ENCODE data around the gene RYR1.

RYR1 gene

GRCh38 chr19:38616265-38616664 lies 182.8 kb downstream of the RYR1 start:
- Histone ChIP-seq H3K9me3 (ENCODE audit: insufficient read depth, low read length) (no peaks in the 10 kb centered on the region), H4K20me1 (ENCODE audit: low read depth, low read length) (no peaks in the 10 kb centered on the region), H3K27ac (ENCODE audit: low read depth, low read length) (peak overlapping the region; percentile 93), H3F3A (ENCODE audit: insufficient read depth) (peaks cover 11% of the 10 kb centered on the region), H3K9me2 (replicated peaks; ENCODE audit: insufficient read depth, low read length) (no peaks in the 10 kb centered on the region), H3K4me2 (ENCODE audit: low read depth, low read length, poor library complexity, severe bottlenecking) (peak overlapping the region; percentile 92), H3K79me2 (ENCODE audit: insufficient read depth, low read length) (peaks cover 42% of the 10 kb centered on the region), H3K36me3 (ENCODE audit: low read length) (peaks cover under 1% of the 10 kb centered on the region; the same call in 1 of the 2 replicates), H3K9ac (ENCODE audit: low read length) (peak overlapping the region; percentile 94), H3K27me3 (ENCODE audit: low read length) (no peaks in the 10 kb centered on the region), H3K4me3 (ENCODE audit: insufficient read depth, low read length, poor library complexity, severe bottlenecking) (peak overlapping the region; percentile 60), H2AFZ (ENCODE audit: low read depth, low read length, severe bottlenecking) (no peak overlapping the region)
- TF ChIP-seq EZH2phosphoT487 (conservative IDR thresholded peaks at IDR 0.05; ENCODE audit: low read length): no peak
- no peak for TF ChIP-seq CTCF (IDR thresholded peaks at IDR 0.05; ENCODE audit: insufficient read depth, low read length, poor library complexity, severe bottlenecking)

- Histone ChIP-seq H3K36me3 (ENCODE audit: low read length) (peaks cover 8% of the 10 kb centered on the region; the same call in 1 of the 2 replicates), H3K4me2 (ENCODE audit: low read depth, low read length, poor library complexity, severe bottlenecking) (peak overlapping the region; percentile 92), H3K9ac (ENCODE audit: low read length) (peak overlapping the region; percentile 94), H3K27me3 (ENCODE audit: low read length) (no peaks in the 10 kb centered on the region), H3K27ac (ENCODE audit: low read depth, low read length) (peak overlapping the region; percentile 93), H3K9me2 (replicated peaks; ENCODE audit: insufficient read depth, low read length) (no peaks in the 10 kb centered on the region), H3K79me2 (ENCODE audit: insufficient read depth, low read length) (peaks cover 46% of the 10 kb centered on the region), H3K9me3 (ENCODE audit: insufficient read depth, low read length) (no peaks in the 10 kb centered on the region), H3K4me3 (ENCODE audit: insufficient read depth, low read length, poor library complexity, severe bottlenecking) (peak overlapping the region; percentile 60), H2AFZ (ENCODE audit: low read depth, low read length, severe bottlenecking) (peak overlapping the region; percentile 5), H3F3A (ENCODE audit: insufficient read depth) (peaks cover 11% of the 10 kb centered on the region), H4K20me1 (ENCODE audit: low read depth, low read length) (no peaks in the 10 kb centered on the region)
- TF ChIP-seq EZH2phosphoT487 (conservative IDR thresholded peaks at IDR 0.05; ENCODE audit: low read length) (no peak), CTCF (IDR thresholded peaks at IDR 0.05; ENCODE audit: insufficient read depth, low read length, poor library complexity, severe bottlenecking) (no peak)
These were observed 183.8 kb downstream of the RYR1 start for GRCh38 chr19:38617283-38617763.

- Histone ChIP-seq H3K4me2 (ENCODE audit: low read depth, low read length, poor library complexity, severe bottlenecking) (peak within 1 kb of the TSS; percentile 92), H3K9me2 (replicated peaks; ENCODE audit: insufficient read depth, low read length) (no peaks in the 10 kb centered on the region), H3F3A (ENCODE audit: insufficient read depth) (peaks cover 11% of the 10 kb centered on the region), H3K4me3 (ENCODE audit: insufficient read depth, low read length, poor library complexity, severe bottlenecking) (peak within 1 kb of the TSS; percentile 60), H4K20me1 (ENCODE audit: low read depth, low read length) (no peaks in the 10 kb centered on the region), H3K79me2 (ENCODE audit: insufficient read depth, low read length) (peaks cover 46% of the 10 kb centered on the region), H2AFZ (ENCODE audit: low read depth, low read length, severe bottlenecking) (peak within 1 kb of the TSS; percentile 21), H3K27ac (ENCODE audit: low read depth, low read length) (peak within 1 kb of the TSS; percentile 93), H3K36me3 (ENCODE audit: low read length) (peaks cover 8% of the 10 kb centered on the region; the same call in 1 of the 2 replicates), H3K9me3 (ENCODE audit: insufficient read depth, low read length) (no peaks in the 10 kb centered on the region), H3K9ac (ENCODE audit: low read length) (peak within 1 kb of the TSS; percentile 94), H3K27me3 (ENCODE audit: low read length) (no peaks in the 10 kb centered on the region)
- no peak for TF ChIP-seq EZH2phosphoT487 (conservative IDR thresholded peaks at IDR 0.05; ENCODE audit: low read length)
- TF ChIP-seq CTCF (IDR thresholded peaks at IDR 0.05; ENCODE audit: insufficient read depth, low read length, poor library complexity, severe bottlenecking): no peak
These were observed 184.5 kb downstream of the RYR1 start, which contains the start of gene MAP4K1 for GRCh38 chr19:38617764-38618589. Gene MAP4K1, minus strand, starts transcription at chr19:38617953. Its CDS starts 58 bp downstream, at chr19:38617895.

Data from SU-DHL-6 (cell line).